HG02588 (cell line): ENCODE data around the gene SLC26A2.
"Not testable (repeated sequence)": the region's sequence is repeated elsewhere in the genome, so short reads cannot be mapped to it uniquely, and the experiment has no call there.

Source experiments
- ATAC-seq: cut with Tn5 transposase; IDR thresholded peaks from one replicate; pipeline ENCODE4 v1.9.1; 2021; ENCODE audit warnings: mild to moderate bottlenecking, moderate library complexity; ENCODE audit not compliant: unreplicated experiment

Gene SLC26A2

GRCh38 chr5:149936700-149937091 lies 23.9 kb upstream of the SLC26A2 start:
- no peak for ATAC-seq

- ATAC-seq: no peak
Observed at GRCh38 chr5:149937610-149938009, 22.9 kb upstream of the SLC26A2 start.

- no peak for ATAC-seq
Observed at GRCh38 chr5:149938279-149938678, 22.3 kb upstream of the SLC26A2 start.

GRCh38 chr5:149938791-149939358 lies 21.7 kb upstream of the SLC26A2 start:
- ATAC-seq: no peak

- ATAC-seq: no peak
Observed at GRCh38 chr5:149939546-149939945, 21.0 kb upstream of the SLC26A2 start.

- ATAC-seq: no peak
Observed at GRCh38 chr5:149940077-149940574, 20.4 kb upstream of the SLC26A2 start.

GRCh38 chr5:149940941-149941644 lies 19.5 kb upstream of the SLC26A2 start:
- ATAC-seq: no peak

- ATAC-seq: no peak
Observed at GRCh38 chr5:149941795-149942194, 18.8 kb upstream of the SLC26A2 start.

GRCh38 chr5:149942199-149942598 lies 18.4 kb upstream of the SLC26A2 start:
- ATAC-seq: no peak

GRCh38 chr5:149942741-149943169 lies 17.8 kb upstream of the SLC26A2 start:
- ATAC-seq: not testable (repeated sequence)

GRCh38 chr5:149943177-149943949 lies 17.2 kb upstream of the SLC26A2 start:
- ATAC-seq: not testable (repeated sequence)

GRCh38 chr5:149944666-149945065 lies 15.9 kb upstream of the SLC26A2 start, which contains the start of gene PDE6A:
Gene PDE6A, minus strand, starts transcription at chr5:149944793. Its CDS starts 120 bp downstream, at chr5:149944673.
- no peak for ATAC-seq

- ATAC-seq: no peak
Observed at GRCh38 chr5:149946118-149946517, 14.4 kb upstream of the SLC26A2 start.

GRCh38 chr5:149948993-149949392 lies 11.6 kb upstream of the SLC26A2 start:
- ATAC-seq: no peak

GRCh38 chr5:149951138-149951749 lies 9.3 kb upstream of the SLC26A2 start:
- no peak for ATAC-seq

GRCh38 chr5:149953436-149954121 lies 7.0 kb upstream of the SLC26A2 start:
- no peak for ATAC-seq

GRCh38 chr5:149954798-149955197 lies 5.8 kb upstream of the SLC26A2 start:
- ATAC-seq: no peak

GRCh38 chr5:149956685-149957084 lies 3.9 kb upstream of the SLC26A2 start:
- no peak for ATAC-seq

GRCh38 chr5:149957855-149958254 lies 2.7 kb upstream of the SLC26A2 start:
- no peak for ATAC-seq

- ATAC-seq: no peak
Observed at GRCh38 chr5:149959406-149960236, 937 bp upstream of the SLC26A2 start.
